Skeletal muscle satellite cell (primary cell): Measurements from ENCODE around the gene MDM1. TPM values are rescaled to one million over a fixed set of nuclear protein-coding genes. Genes with fewer than 3 reads are reported as not detected.

Source experiments
- H3K27me3 ChIP-seq: 2 replicates; pipeline ENCODE4 v1.7.0; 2013; ENCODE audit warnings: low read length; ENCODE audit not compliant: control insufficient read depth, insufficient read depth
- H3K36me3 ChIP-seq: 2 replicates; pipeline ENCODE4 v1.7.0; 2013; ENCODE audit warnings: mild to moderate bottlenecking, control low read depth, low read length; ENCODE audit not compliant: insufficient read depth
- H3K4me1 ChIP-seq: 2 replicates; pipeline ENCODE4 v1.7.0; 2013; ENCODE audit warnings: low read length; ENCODE audit not compliant: control insufficient read depth, insufficient read depth
- H3K4me2 ChIP-seq: 2 replicates; pipeline ENCODE4 v1.7.0; 2013; ENCODE audit warnings: mild to moderate bottlenecking, low read length
- H3K4me3 ChIP-seq: 2 replicates; pipeline ENCODE4 v1.7.0; 2013; ENCODE audit warnings: low read length
- H3K9ac ChIP-seq: 2 replicates; pipeline ENCODE4 v1.7.0; 2013; ENCODE audit warnings: mild to moderate bottlenecking, low read depth, low read length, moderate library complexity
- H3K9me3 ChIP-seq: replicated peaks from 2 replicates; pipeline ENCODE4 v1.7.0; 2013; ENCODE audit warnings: mild to moderate bottlenecking, control low read depth, low read length
- total RNA-seq: library from RNA; depleted of rRNA; stranded (reverse); fragments of >200 nt; gene quantifications from 2 replicates; pipeline ENCODE4 v1.2.3, GENCODE V29; 2012; rRNA removed

Gene MDM1, protein sequence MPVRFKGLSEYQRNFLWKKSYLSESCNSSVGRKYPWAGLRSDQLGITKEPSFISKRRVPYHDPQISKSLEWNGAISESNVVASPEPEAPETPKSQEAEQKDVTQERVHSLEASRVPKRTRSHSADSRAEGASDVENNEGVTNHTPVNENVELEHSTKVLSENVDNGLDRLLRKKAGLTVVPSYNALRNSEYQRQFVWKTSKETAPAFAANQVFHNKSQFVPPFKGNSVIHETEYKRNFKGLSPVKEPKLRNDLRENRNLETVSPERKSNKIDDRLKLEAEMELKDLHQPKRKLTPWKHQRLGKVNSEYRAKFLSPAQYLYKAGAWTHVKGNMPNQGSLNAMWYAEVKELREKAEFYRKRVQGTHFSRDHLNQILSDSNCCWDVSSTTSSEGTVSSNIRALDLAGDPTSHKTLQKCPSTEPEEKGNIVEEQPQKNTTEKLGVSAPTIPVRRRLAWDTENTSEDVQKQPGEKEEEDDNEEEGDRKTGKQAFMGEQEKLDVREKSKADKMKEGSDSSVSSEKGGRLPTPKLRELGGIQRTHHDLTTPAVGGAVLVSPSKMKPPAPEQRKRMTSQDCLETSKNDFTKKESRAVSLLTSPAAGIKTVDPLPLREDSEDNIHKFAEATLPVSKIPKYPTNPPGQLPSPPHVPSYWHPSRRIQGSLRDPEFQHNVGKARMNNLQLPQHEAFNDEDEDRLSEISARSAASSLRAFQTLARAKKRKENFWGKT
- total RNA-seq: 7.4 and 10.5 TPM in 2 replicates

DNA sequence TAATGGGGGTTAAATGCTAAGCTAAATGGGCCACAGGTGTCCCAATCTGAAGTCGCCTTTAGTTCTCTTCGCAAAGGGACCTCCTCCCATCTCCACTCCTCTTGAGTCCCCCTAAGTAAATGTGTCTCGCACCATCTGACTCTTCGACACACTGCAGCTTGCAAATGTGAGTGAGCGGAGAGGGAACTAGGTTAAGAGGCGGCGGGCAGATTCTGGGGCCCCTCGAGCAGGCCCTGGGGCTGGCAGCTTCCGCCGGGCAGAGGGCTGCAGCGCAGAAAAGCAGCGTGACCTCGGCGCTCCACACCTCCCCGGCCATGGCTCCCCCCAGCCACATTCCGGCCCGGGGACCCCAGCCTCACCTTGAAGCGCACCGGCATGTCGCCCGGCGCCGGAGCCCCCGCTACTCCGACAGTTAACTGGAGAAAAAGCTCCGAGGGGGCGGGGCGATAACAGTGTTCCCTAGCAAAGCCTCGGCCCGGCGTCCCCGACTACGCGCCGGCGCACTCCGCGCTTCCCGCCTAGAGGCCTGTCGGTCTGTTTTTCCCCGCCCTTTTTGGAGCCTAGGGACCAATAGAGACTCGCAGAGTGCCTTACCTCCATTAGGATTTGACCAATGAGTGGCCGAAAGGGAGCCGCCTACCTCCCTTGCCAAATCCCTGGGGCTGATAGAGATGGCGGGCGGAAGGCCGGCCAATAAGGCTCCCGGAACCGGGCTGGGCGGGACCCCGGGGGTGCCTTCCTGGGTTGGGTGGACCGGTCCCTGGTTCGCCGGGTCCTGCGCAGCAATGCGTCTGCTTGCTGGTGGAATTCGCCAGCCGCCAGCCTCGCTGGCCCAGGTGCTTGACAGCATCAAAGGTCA, at the start of gene MDM1:
TSS of gene MDM1 (minus strand) at position 494 of the 859 bp plus-strand sequence. CDS start at position 377, 117 bp downstream.
- H3K27me3 ChIP-seq: peaks cover 10% of the 10 kb centered on the region
- H3K9me3 ChIP-seq: no peaks in the 10 kb centered on the region
- peak within 1 kb of the TSS; percentile 94 for H3K4me2 ChIP-seq
- peak within 1 kb of the TSS; percentile 81 for H3K9ac ChIP-seq
- H3K36me3 ChIP-seq: no peaks in the 10 kb centered on the region
- peak within 1 kb of the TSS; percentile 80 for H3K4me3 ChIP-seq
- peaks cover 13% of the 10 kb centered on the region for H3K4me1 ChIP-seq

DNA sequence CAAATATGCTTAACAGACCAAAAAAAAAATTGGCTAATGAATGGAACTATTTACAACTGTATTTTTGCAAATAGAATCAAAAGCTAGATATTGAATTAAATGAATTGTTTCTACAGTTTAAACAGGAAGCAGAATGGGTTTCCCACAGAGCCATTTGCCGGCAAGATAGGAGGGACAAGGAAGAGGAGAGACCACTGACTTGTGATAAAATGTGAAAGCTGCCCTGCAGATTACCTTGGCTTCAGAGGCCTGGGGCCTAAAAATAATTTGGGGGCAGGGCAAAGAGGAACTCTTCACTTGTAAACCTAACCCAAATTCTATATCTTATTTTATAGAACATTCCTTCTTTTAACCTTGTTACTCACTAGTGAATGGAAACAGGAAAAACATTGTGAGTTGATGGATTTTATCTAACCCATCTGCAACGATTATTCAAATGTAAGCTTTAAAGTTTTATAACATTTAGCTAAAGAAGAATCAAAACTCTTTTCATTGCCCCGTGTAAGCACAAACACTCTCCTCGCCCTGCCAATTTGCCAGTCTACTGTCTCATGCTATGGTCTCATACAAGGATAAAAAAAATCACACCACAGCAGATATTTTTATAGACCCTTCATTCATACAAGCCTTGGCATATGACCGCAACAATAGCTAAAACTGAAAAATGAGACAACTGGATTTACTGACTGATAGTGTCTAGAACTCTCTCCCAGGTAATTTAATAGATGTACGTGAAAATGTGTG, 49.5 kb upstream of the MDM1 start:
- no peak overlapping the region for H3K4me3 ChIP-seq
- H3K9ac ChIP-seq: no peak overlapping the region
- peaks cover 3% of the 10 kb centered on the region for H3K4me1 ChIP-seq
- no peaks in the 10 kb centered on the region for H3K9me3 ChIP-seq
- H3K4me2 ChIP-seq: no peak overlapping the region
- H3K36me3 ChIP-seq: no peaks in the 10 kb centered on the region
- H3K27me3 ChIP-seq: peaks cover 16% of the 10 kb centered on the region

DNA sequence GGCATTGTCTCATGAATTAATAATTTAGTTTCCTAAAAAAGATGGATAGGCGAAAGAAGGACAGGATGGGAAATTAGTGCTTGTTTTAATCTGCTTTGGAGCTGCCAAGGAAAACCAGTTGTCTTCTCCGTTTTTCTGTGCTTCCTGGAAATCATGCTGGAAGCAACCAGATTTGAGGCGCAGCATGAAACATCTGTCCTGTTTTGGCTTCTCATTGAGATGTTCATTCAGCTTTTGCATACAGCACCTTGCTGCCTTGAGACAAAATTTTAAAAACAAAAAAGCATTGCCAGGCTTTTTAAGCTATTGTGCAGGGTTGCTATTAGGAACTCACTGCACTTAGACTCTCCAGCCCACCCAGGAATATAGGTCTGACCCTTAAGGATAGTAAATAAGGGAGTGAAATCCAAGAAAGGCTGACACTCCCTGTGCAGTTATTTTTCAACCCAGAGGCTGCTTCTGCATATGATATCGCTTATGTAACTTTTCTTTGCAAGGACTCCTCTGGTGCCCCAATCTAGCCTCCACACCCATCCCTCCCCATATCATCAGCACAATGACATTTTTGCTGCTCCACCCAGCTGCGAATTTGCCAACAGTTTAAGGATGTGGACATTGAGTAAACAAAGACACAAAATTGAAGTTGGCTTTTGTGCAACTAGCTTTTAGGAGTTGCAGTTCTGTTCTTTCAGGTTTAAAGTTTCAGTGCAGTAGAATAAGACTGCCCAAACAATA, 46.9 kb upstream of the MDM1 start:
- H3K4me1 ChIP-seq: peaks cover 3% of the 10 kb centered on the region
- H3K27me3 ChIP-seq: peaks cover 4% of the 10 kb centered on the region
- no peak overlapping the region for H3K9ac ChIP-seq
- H3K9me3 ChIP-seq: no peaks in the 10 kb centered on the region
- no peaks in the 10 kb centered on the region for H3K36me3 ChIP-seq
- H3K4me2 ChIP-seq: no peak overlapping the region
- no peak overlapping the region for H3K4me3 ChIP-seq

DNA sequence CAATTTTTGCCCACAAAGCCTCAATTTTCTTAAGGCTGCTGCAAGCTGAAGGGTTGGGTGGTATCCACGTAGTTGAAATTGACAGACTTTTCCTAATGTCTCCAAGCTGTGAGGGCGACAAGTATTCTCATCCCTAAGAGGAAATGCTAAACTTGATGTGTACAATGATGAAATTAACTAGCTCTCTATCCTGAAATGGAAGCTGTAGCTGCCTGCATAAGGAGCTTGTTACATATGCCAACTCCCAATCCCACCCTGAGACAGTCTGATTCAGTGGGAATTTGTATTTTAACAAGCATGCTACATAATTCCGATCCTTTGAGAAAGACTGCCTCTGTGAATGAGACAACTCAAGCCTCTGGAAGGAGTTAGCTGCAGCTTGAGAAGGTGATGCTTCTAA, 45.7 kb upstream of the MDM1 start:
- peaks cover 4% of the 10 kb centered on the region for H3K27me3 ChIP-seq
- no peak overlapping the region for H3K4me2 ChIP-seq
- peaks cover 3% of the 10 kb centered on the region for H3K4me1 ChIP-seq
- H3K9me3 ChIP-seq: no peaks in the 10 kb centered on the region
- no peak overlapping the region for H3K4me3 ChIP-seq
- H3K9ac ChIP-seq: no peak overlapping the region
- no peaks in the 10 kb centered on the region for H3K36me3 ChIP-seq

DNA sequence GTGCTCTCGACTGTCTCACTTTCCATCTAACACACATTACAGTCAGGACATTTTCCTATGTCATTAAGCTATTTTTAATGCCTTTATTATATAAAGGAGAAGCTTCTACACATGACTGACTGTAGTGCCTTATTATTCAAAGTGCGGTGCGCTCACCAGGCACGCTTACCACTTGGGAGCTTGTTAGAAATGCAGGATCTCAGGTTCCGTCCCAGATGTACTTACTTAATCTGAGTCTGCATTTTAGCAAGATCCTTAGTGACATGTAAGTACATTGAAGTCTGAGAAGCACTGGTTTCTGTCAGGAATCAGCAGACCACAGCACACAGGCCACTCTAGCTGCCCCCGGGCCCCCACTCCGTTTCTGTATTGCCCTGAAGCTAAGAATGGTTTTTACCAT, 44.7 kb upstream of the MDM1 start:
- peaks cover 4% of the 10 kb centered on the region for H3K27me3 ChIP-seq
- H3K9me3 ChIP-seq: no peaks in the 10 kb centered on the region
- no peaks in the 10 kb centered on the region for H3K36me3 ChIP-seq
- H3K9ac ChIP-seq: no peak overlapping the region
- no peak overlapping the region for H3K4me3 ChIP-seq
- no peak overlapping the region for H3K4me2 ChIP-seq
- peaks cover 3% of the 10 kb centered on the region for H3K4me1 ChIP-seq

DNA sequence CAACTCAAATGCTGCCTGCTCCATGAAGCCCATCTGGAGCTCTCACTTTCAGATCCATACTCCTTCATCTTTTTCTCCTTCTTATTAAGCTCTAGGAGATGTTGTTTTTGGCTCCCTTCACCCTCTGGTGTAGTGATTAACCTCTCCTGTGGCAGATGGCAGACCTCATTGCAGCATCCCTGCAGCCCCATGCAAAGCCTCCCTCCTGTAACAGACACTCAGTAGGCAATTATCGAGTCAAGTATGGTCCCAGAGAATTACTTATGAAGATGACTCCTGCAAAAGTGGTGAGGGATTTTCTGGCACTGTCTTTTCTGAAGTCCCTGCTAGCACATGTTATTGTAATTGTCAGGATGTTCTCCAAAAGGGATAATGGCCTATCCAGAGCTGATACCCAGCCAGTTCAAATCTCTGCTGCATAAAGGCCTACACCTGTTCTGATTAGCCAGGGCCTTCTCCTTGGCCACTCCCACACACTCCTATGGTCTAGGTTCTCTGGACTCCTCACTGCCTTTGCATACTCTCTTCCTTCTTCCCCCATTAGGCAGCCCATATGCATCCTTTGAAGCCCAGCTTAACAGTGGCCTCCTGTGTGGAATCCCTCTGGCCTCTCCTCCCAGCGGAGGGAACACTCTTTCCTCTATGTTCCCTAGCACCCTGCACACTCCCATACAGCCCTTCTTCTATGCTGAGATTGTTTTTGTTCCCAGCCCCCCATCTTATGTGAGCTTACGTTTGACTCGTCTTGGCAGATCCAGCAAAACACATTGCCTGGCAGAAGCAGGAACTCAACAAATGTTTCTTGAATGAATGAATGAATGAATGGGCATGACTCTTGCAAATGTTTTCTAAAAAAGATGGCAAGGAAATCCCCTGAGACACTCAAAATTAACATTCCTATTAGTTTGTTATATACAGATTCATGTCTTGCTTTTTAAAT, 43.9 kb upstream of the MDM1 start:
- no peak overlapping the region for H3K4me2 ChIP-seq
- no peak overlapping the region for H3K9ac ChIP-seq
- no peaks in the 10 kb centered on the region for H3K9me3 ChIP-seq
- H3K36me3 ChIP-seq: no peaks in the 10 kb centered on the region
- H3K27me3 ChIP-seq: peaks cover 4% of the 10 kb centered on the region
- H3K4me1 ChIP-seq: peaks cover 3% of the 10 kb centered on the region
- H3K4me3 ChIP-seq: no peak overlapping the region

DNA sequence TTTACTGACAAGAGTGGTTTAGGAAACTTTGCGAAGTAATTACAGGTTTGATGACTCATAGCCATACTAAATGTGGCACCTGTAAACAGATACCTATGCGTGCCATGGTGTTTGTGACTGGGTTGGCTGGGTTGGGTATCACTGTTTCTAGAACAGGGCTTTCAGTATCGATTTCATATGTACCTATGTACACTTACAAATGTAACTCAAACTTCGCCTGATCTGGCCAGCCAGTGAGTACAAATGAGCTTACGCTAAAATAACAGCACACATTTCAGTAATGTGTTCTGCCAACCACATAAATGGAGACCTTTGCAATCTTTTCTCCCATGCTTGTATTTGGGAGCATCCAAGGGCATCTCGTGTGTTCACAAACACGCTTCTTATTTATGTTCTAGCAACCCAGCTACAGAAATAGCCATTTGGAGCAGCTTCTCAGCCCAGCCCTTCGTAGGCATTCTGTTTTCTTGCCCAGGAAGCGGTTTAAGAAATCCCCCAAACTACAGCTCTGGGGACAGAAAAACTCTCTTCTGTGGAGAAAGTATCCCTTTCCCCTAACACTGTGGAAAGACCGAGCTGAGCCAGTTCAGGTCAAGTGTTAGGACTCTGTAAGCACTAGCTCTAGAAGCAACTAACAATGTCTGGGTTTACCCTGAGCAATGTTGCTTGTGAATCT, 42.3 kb upstream of the MDM1 start:
- H3K27me3 ChIP-seq: peaks cover 4% of the 10 kb centered on the region
- H3K4me1 ChIP-seq: peaks cover 3% of the 10 kb centered on the region
- no peak overlapping the region for H3K4me3 ChIP-seq
- H3K4me2 ChIP-seq: no peak overlapping the region
- no peaks in the 10 kb centered on the region for H3K36me3 ChIP-seq
- H3K9ac ChIP-seq: no peak overlapping the region
- no peaks in the 10 kb centered on the region for H3K9me3 ChIP-seq

DNA sequence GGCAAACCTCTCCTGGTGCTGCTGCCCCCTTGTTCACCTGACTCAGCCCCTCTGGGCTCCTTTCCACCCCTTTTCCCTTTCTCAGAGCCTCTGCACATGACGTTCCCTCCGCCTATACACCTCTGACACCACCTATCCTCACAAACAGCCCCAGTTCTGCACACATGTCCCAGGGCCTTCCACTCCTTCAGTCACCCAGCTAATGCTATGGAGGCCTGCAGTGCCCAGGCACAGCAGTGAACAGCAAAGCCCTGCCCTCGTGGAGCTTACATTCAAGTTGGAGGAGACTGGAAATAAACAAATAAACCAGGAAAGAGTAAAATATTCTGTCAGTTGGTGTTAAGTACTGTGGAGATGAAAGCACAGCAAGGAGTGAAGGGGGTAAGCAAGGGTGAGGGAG, 38.5 kb upstream of the MDM1 start:
- H3K36me3 ChIP-seq: no peaks in the 10 kb centered on the region
- H3K9me3 ChIP-seq: no peaks in the 10 kb centered on the region
- no peak overlapping the region for H3K4me2 ChIP-seq
- no peaks in the 10 kb centered on the region for H3K4me1 ChIP-seq
- H3K9ac ChIP-seq: no peak overlapping the region
- no peak overlapping the region for H3K4me3 ChIP-seq
- H3K27me3 ChIP-seq: peaks cover 4% of the 10 kb centered on the region

DNA sequence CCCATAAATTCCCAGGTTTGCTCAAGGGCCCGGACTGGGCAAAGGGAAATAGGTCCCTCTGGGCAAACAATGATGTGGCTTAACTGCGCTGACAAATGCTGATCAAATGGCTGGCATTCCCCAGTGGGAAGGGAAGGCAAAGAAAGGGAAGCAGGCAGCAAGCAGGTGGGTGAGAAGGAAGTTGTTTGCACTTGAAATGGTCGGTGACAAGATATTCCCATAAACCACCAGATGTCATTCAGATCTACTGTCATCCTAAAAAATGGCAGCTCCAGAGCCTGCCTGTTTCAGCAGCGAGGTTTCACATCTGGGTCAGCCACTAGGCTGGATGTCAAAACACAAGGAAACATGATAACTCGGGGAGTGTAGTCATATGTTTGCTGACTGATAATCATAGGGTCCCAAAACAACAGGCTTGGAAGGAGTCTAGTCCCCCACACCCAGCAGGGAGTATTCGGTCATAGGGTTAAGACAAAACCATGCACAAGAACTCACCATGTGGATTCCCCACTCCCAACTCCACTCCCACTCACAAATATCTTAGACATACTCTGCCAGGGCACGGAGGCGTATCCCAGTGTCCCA, 37.9 kb upstream of the MDM1 start:
- Histone ChIP-seq H3K9me3 (no peaks in the 10 kb centered on the region), H3K4me1 (peaks cover 4% of the 10 kb centered on the region)

More for the DNA sequence above, 37.9 kb upstream of the MDM1 start:
- H3K9ac ChIP-seq: no peak overlapping the region
- no peak overlapping the region for H3K4me2 ChIP-seq
- peaks cover 4% of the 10 kb centered on the region for H3K27me3 ChIP-seq
- no peaks in the 10 kb centered on the region for H3K36me3 ChIP-seq
- no peak overlapping the region for H3K4me3 ChIP-seq
